ENCODE results near the gene PDZK1. TPM values are rescaled to one million over a fixed set of nuclear protein-coding genes. Genes with fewer than 3 reads are reported as not detected.

The PDZK1 gene
- total RNA-seq, 1 donor from 2014 or later = not detected

DNA sequence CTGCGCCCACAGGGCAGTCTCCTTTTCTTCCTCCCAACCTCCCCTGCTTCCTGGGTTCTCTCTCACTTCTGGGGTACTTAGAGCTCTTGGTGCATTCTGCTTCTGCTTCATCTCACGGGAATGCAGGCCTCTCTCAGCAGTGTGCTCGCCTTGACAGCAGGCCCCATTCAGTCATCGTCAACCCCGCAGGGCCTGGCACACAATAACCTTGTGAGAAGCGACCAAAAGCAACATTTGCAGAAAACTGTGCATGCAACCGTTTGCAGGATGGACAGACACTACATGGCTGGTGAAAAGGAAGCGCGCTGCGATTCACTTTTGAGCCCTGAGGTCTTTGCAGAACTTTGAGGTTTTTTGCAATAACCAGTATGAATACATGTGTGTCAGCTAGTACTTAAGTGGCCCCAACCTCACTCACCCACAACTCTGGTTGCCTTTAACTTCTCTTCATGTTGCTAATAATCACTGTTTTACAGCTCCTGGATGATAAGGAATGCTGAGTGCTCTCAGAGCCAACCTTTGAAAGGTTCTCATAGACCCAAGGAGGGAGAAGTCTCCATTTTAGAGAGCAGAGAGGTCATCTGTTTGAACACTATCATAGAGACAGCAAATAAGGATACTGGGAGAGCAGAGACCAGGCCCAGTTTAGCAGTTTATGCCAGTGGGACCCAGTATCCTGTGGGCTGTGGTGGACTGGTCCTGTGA, 9.6 kb upstream of the PDZK1 start:
- TF ChIP-seq, protein P1, sequence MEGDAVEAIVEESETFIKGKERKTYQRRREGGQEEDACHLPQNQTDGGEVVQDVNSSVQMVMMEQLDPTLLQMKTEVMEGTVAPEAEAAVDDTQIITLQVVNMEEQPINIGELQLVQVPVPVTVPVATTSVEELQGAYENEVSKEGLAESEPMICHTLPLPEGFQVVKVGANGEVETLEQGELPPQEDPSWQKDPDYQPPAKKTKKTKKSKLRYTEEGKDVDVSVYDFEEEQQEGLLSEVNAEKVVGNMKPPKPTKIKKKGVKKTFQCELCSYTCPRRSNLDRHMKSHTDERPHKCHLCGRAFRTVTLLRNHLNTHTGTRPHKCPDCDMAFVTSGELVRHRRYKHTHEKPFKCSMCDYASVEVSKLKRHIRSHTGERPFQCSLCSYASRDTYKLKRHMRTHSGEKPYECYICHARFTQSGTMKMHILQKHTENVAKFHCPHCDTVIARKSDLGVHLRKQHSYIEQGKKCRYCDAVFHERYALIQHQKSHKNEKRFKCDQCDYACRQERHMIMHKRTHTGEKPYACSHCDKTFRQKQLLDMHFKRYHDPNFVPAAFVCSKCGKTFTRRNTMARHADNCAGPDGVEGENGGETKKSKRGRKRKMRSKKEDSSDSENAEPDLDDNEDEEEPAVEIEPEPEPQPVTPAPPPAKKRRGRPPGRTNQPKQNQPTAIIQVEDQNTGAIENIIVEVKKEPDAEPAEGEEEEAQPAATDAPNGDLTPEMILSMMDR (IDR thresholded peaks at IDR 0.05) = no peak
- H3K27ac ChIP-seq = no peak overlapping the region
- H3K4me3 ChIP-seq = no peak overlapping the region
- intact Hi-C loops (cut with DNase I) = no loop called here
- no peaks in the 10 kb centered on the region for H3K36me3 ChIP-seq
- no peak for DNase-seq
- ATAC-seq = no peak
- H3K27me3 ChIP-seq (ENCODE audit: low read depth) = peaks cover 9% of the 10 kb centered on the region
- H3K9me3 ChIP-seq = no peaks in the 10 kb centered on the region
- peaks cover 11% of the 10 kb centered on the region for H3K4me1 ChIP-seq

DNA sequence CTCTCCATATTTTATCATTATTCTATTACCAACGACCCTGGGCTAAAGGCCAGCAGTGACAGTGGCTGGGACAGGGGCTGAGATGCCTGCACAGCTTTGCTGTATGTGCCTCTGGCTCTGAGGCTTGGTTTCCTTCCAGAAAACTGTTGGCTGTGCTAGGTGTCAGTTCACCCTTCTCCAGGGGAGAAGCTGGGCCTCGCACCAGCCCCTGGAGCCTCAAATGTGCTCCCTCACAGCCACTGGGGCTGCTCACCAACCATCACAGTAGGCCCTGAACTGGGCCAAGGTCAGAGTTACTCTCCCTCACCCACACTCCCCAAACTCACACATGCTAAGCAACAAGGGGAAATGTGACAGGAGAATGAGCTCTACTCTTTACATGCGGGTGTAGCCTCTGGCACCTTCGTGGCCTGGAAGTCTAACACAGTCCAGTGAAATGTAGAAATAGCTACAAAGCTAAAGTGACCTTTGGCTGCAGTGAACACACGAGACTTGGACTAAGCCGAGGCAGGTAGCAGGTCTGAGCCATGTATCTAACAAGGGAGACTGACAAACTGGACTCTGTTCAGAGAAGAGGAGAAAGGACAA, 7.5 kb upstream of the PDZK1 start:
- Histone ChIP-seq H3K4me3 (no peak overlapping the region), H3K36me3 (no peaks in the 10 kb centered on the region), H3K4me1 (no peaks in the 10 kb centered on the region), H3K9me3 (no peaks in the 10 kb centered on the region), H3K27ac (no peak overlapping the region), H3K27me3 (ENCODE audit: low read depth) (no peaks in the 10 kb centered on the region)
- DNase-seq (no peak), ATAC-seq (no peak)
- TF ChIP-seq, protein P1 (IDR thresholded peaks at IDR 0.05) = no peak
- intact Hi-C loops (cut with DNase I) = no loop called here

DNA sequence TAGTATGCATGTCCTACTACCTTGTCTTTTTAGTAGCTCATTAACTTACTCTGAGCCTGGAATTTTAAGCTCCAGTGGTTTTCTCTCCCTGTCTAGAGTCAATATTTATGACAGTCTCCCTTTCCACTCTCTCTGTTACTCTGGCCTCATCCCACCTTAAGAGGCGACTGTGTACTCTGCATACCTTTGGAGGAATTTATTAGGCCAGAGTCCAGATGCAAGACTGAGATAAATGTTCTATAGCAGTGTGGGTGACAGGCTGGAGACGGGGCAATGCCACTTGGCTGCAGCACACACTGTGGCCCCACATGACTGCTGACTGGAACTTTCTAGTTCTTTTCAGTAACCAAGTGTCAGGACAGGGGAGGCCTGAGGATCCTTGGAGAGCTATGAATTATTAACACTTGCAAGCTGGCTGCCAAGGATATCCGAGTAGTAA, 4.1 kb upstream of the PDZK1 start:
- intact Hi-C loops (cut with DNase I) = no loop called here
- H3K27ac ChIP-seq = no peak overlapping the region
- TF ChIP-seq, protein P1 (IDR thresholded peaks at IDR 0.05) = no peak
- H3K4me1 ChIP-seq = no peaks in the 10 kb centered on the region
- ATAC-seq (peak in 1 of 2 donors; percentile 28), DNase-seq (no peak)
- no peaks in the 10 kb centered on the region for H3K36me3 ChIP-seq
- no peaks in the 10 kb centered on the region for H3K27me3 ChIP-seq (ENCODE audit: low read depth)
- no peak overlapping the region for H3K4me3 ChIP-seq
- no peaks in the 10 kb centered on the region for H3K9me3 ChIP-seq

DNA sequence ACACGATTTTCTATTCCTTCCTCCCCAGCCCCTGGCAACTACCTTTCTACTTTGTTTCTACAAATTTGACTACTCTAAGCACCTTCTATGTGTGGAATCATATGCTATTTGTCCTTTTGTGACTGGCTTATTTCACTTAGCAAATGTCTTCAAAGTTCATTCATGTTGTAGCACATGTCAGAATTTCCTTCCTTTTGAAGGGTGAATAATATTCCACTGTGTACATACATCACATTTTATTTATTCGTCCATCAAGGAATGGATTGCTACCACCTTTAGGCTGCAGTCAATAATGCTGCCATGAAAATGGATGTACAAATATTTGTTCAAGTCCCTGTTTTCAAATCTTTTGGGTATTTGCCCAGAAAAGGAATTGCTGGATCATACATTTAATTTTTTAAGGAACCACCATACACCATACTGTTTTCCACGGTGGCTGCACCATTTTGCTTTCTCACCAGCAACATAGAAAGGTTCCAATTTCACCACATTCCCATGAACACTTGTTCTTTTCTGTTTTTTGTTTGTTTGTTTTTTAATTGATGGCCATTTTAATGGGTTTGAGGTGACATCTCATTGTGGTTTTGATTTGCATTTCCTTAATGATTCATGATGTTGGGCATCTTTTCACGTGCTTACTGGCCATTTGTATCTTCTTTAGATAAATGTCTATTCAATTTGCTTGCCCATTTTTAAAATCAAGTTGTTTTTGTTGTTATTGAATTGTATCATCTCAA, 3.3 kb upstream of the PDZK1 start:
- no peak overlapping the region for H3K4me3 ChIP-seq
- no peak for ATAC-seq

DNA sequence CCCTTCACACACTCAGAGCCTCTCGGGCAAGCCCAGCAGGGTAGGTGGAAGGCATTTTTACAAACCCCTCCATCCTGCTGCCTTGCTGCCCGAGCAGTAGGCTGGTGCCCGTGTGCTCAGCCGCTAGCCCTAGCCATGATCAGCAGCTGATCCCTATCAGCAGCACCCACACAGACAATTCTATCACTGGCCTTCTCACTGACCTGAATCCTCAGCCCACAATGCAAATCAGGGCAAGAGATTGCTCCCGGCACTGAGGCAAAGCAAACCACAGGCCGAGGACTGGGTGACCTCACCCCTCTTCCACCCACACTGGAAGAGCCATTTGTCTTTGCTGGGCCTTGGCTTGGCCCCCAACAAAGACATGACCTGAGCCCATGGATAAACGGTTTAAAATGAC, 895 bp upstream of the PDZK1 start:
- intact Hi-C loops (cut with DNase I) = no loop called here
- ATAC-seq (peak in 1 of 2 donors; percentile 30), DNase-seq (no peak)
- Histone ChIP-seq H3K27ac (no peak overlapping the region), H3K27me3 (ENCODE audit: low read depth) (no peaks in the 10 kb centered on the region), H3K4me3 (no peak overlapping the region), H3K9me3 (no peaks in the 10 kb centered on the region), H3K36me3 (no peaks in the 10 kb centered on the region), H3K4me1 (no peaks in the 10 kb centered on the region)
- TF ChIP-seq, protein P1 (IDR thresholded peaks at IDR 0.05) = no peak

More for the DNA sequence above, 3.3 kb upstream of the PDZK1 start:
- TF ChIP-seq, protein P1 (IDR thresholded peaks at IDR 0.05) = no peak
- DNase-seq = no peak
- no peak overlapping the region for H3K27ac ChIP-seq
- H3K27me3 ChIP-seq (ENCODE audit: low read depth) = no peaks in the 10 kb centered on the region
- no peaks in the 10 kb centered on the region for H3K4me1 ChIP-seq
- H3K9me3 ChIP-seq = no peaks in the 10 kb centered on the region
- intact Hi-C loops (cut with DNase I) = no loop called here
- H3K36me3 ChIP-seq = no peaks in the 10 kb centered on the region

Measured in lower lobe of right lung (tissue), 2 donors.